Endothelial cell of umbilical vein (primary cell): ENCODE data around the gene TMPRSS4. TPM values are rescaled to one million over a fixed set of nuclear protein-coding genes. Genes with fewer than 3 reads are reported as not detected.
"Not testable (repeated sequence)": the region's sequence is repeated elsewhere in the genome, so short reads cannot be mapped to it uniquely, and the experiment has no call there.

Experiments
- BruUV-seq: library from RNA; stranded (reverse); fragments of 400-500 nt; replicated peaks from 2 replicates; lab custom pipeline; 2021; lab: Mats Ljungman, UMichigan
- CTCF ChIA-PET: fragments of 300-600, 350-600 bp; sonication (Branson Sonifier 250); formaldehyde crosslinking; loops from one replicate; lab custom pipeline; 2021; ENCODE audit warnings: antibody characterized with exemption, inconsistent platforms; lab: Charles Lee
- POLR2A ChIA-PET: fragments of 300-600, 350-600 bp; sonication (Branson Sonifier 250); formaldehyde crosslinking; loops from one replicate; lab custom pipeline; 2021; ENCODE audit warnings: antibody characterized with exemption, inconsistent platforms; lab: Charles Lee
- DNase-seq: peaks from one replicate; pipeline ENCODE4 v3.0.0-alpha.2; 2011; ENCODE audit warnings: low read depth, low spot score
- FAIRE-seq: peaks from 2 replicates; lab custom pipeline; 2011; peaks lifted over from hg19 to GRCh38; lab: Jason Lieb, UNC
- H2AFZ ChIP-seq: 2 replicates; pipeline ENCODE4 v1.6.0; 2012; ENCODE audit warnings: low read depth, low read length, control low read depth, inconsistent platforms
- H3K27ac ChIP-seq: 2 replicates; pipeline ENCODE4 v1.5.1; 2011; ENCODE audit warnings: low read depth, mild to moderate bottlenecking, control low read depth, low read length, moderate library complexity; ENCODE audit not compliant: insufficient read depth
- H3K27me3 ChIP-seq, 2 experiments: 2 replicates each; pipeline versions ENCODE4 v1.6.0 to v1.6.1; 2011; ENCODE audit warnings: low read length in 2 of 2, mixed read lengths in 1 of 2; ENCODE audit not compliant: control insufficient read depth in 2 of 2, insufficient read depth in 2 of 2
- H3K36me3 ChIP-seq, 2 experiments: 2 replicates in 1 of 2; 3 replicates in 1 of 2; pipeline ENCODE4 v1.5.1; 2011; ENCODE audit warnings: low read length in 2 of 2, mild to moderate bottlenecking in 1 of 2, moderate library complexity in 1 of 2; ENCODE audit not compliant: control insufficient read depth in 2 of 2, insufficient read depth in 2 of 2; ENCODE audit errors: extremely low read depth in 1 of 2
- H3K4me1 ChIP-seq: 3 replicates; pipeline ENCODE4 v1.5.1; 2011; ENCODE audit warnings: mild to moderate bottlenecking, low read length; ENCODE audit not compliant: control insufficient read depth, insufficient read depth; ENCODE audit errors: extremely low read depth
- H3K4me2 ChIP-seq: 2 replicates; pipeline ENCODE4 v1.6.1; 2011; ENCODE audit warnings: low read length, control low read depth, mixed read lengths; ENCODE audit not compliant: insufficient read depth
- H3K4me3 ChIP-seq, 3 experiments: fragments of 200-600 bp in 1 of 3; sonication (generic), shearing (Covaris generic) in 1 of 3; replicated peaks in 1 of 3; 2 replicates each; pipeline ENCODE4 v1.5.1; 2011 to 2016; ENCODE audit warnings: control low read depth in 3 of 3, low read length in 3 of 3, mild to moderate bottlenecking in 2 of 3, inconsistent platforms in 1 of 3, low read depth in 1 of 3, moderate library complexity in 1 of 3; ENCODE audit not compliant: insufficient read depth in 1 of 3
- H3K79me2 ChIP-seq: 2 replicates; pipeline ENCODE4 v1.6.0; 2012; ENCODE audit warnings: low read length, inconsistent platforms; ENCODE audit not compliant: control insufficient read depth, insufficient read depth
- H3K9ac ChIP-seq: replicated peaks from 2 replicates; pipeline ENCODE3; 2011; ENCODE audit warnings: low read length, control low read depth; ENCODE audit not compliant: insufficient read depth; ENCODE audit errors: extremely low read depth
- H3K9me1 ChIP-seq: replicated peaks from 3 replicates; pipeline ENCODE4 v1.6.0; 2011; ENCODE audit warnings: mild to moderate bottlenecking, low read length; ENCODE audit not compliant: control insufficient read depth, insufficient read depth; ENCODE audit errors: extremely low read depth
- H3K9me3 ChIP-seq: replicated peaks from 2 replicates; pipeline ENCODE4 v1.5.1; 2012; ENCODE audit warnings: low read length, inconsistent platforms; ENCODE audit not compliant: control insufficient read depth, insufficient read depth
- H4K20me1 ChIP-seq: replicated peaks from 2 replicates; pipeline ENCODE3; 2011; ENCODE audit warnings: mild to moderate bottlenecking, low read length; ENCODE audit not compliant: control insufficient read depth, insufficient read depth; ENCODE audit errors: extremely low read depth
- GATA2 ChIP-seq: IDR thresholded peaks from 2 replicates; pipeline ENCODE4 v1.7.0; 2011; ENCODE audit warnings: low read depth, mild to moderate bottlenecking, moderate library complexity, mixed read lengths, low read length; ENCODE audit not compliant: insufficient read length, insufficient read depth
- POLR2AphosphoS5 ChIP-seq: IDR thresholded peaks from 2 replicates; pipeline ENCODE4 v1.6.1; 2012; ENCODE audit warnings: low read depth, mild to moderate bottlenecking, control low read depth, low read length, moderate library complexity; ENCODE audit not compliant: insufficient read depth
- dilution Hi-C: fragments of 300-500 bp; cut with MboI; formaldehyde crosslinking; loops from one replicate; pipeline ENCODE4 v1.15.0; 2019; ENCODE audit warnings: low sequenced_read_pairs; ENCODE audit not compliant: extremely low pct_ligation_motif_present
- intact Hi-C: fragments of 100-400 bp; cut with micrococcal nuclease; formaldehyde crosslinking; loops from one replicate; pipeline ENCODE4 v1.10.0; 2022
- polyA plus RNA-seq, 4 experiments: library from polyadenylated mRNA; depleted of rRNA in 3 of 4; stranded (reverse) in 3 of 4; unstranded in 1 of 4; fragments of >200 nt; gene quantifications; 2 replicates each; pipeline versions ENCODE4 v1.2.1 to v1.2.3, GENCODE V29; 2011 to 2012; ENCODE audit warnings: missing spikeins in 1 of 4
- total RNA-seq: library from RNA; stranded (reverse); gene quantifications from 2 replicates; pipeline ENCODE4 v1.2.3, GENCODE V29; 2021

TMPRSS4 gene
- total and polyA plus RNA-seq, 2 donors (not counting 3 experiments of a cell fraction or from before 2014, with no cell fraction given): not detected

GRCh38 chr11:118061586-118062125 lies 15.2 kb upstream of the TMPRSS4 start:
- Histone ChIP-seq H3K36me3 (no peaks in the 10 kb centered on the region), H3K79me2 (no peaks in the 10 kb centered on the region), H3K27me3 (no peaks in the 10 kb centered on the region), H3K9me3 (no peaks in the 10 kb centered on the region), H3K4me1 (no peaks in the 10 kb centered on the region), H3K4me2 (no peak overlapping the region), H2AFZ (no peak overlapping the region), H4K20me1 (no peaks in the 10 kb centered on the region), H3K27ac (no peak overlapping the region), H3K9me1 (no peaks in the 10 kb centered on the region), H3K4me3 (no peak overlapping the region), H3K9ac (no peak overlapping the region)
- ChIA-PET POLR2A (no interaction called here), CTCF (interaction anchor here (1.2 to 2.9 kb wide), 2 partner anchors 9 to 115 kb away, joined by 5 to 16 read pairs; no protein-coding TSS in a partner anchor)
- DNase-seq: no peak
- dilution Hi-C loops (no loop called here), intact Hi-C loops (loop anchor here (10.0 kb wide), 1 partner anchor 57 kb away; no protein-coding TSS in a partner anchor)
- no peak for FAIRE-seq
- TF ChIP-seq POLR2AphosphoS5: no peak
- no peak for TF ChIP-seq GATA2
- BruUV-seq: no TSS peak

GRCh38 chr11:118062181-118062580 lies 14.7 kb upstream of the TMPRSS4 start:
- CTCF ChIA-PET: interaction anchor here (1.2 to 2.9 kb wide), 2 partner anchors 9 to 115 kb away, joined by 5 to 16 read pairs; no protein-coding TSS in a partner anchor
- H3K4me2 ChIP-seq, H3K79me2 ChIP-seq, POLR2A ChIA-PET, H3K9ac ChIP-seq, H3K27me3 ChIP-seq, H3K4me3 ChIP-seq, dilution Hi-C loops, H3K27ac ChIP-seq, BruUV-seq, H4K20me1 ChIP-seq, H3K9me3 ChIP-seq, FAIRE-seq, H3K36me3 ChIP-seq, H2AFZ ChIP-seq, H3K4me1 ChIP-seq, DNase-seq, H3K9me1 ChIP-seq: not testable (repeated sequence)
- intact Hi-C loops: loop anchor here (10.0 kb wide), 1 partner anchor 57 kb away; no protein-coding TSS in a partner anchor

GRCh38 chr11:118062631-118063030 lies 14.2 kb upstream of the TMPRSS4 start:
- DNase-seq, H3K36me3 ChIP-seq, H3K79me2 ChIP-seq, H3K9me3 ChIP-seq, POLR2A ChIA-PET, H3K9ac ChIP-seq, H3K27ac ChIP-seq, H3K4me3 ChIP-seq, H3K4me2 ChIP-seq, H3K9me1 ChIP-seq, BruUV-seq, FAIRE-seq, H2AFZ ChIP-seq, H4K20me1 ChIP-seq, H3K4me1 ChIP-seq, dilution Hi-C loops, H3K27me3 ChIP-seq: not testable (repeated sequence)
- intact Hi-C loops: loop anchor here (10.0 kb wide), 1 partner anchor 58 kb away; no protein-coding TSS in a partner anchor
- CTCF ChIA-PET: interaction anchor here (1.2 to 2.9 kb wide), 2 partner anchors 10 to 116 kb away, joined by 5 to 16 read pairs; no protein-coding TSS in a partner anchor
